K562 (cell line): ENCODE measurements around the gene RSAD1.

Experiments used
- CBX3 ChIP-seq, 2 experiments: IDR thresholded peaks; 1 replicate in 1 of 2; 2 replicates in 1 of 2; pipeline ENCODE4 v1.6.1; 2012; ENCODE audit warnings: inconsistent platforms in 2 of 2, low read length in 2 of 2, borderline replicate concordance in 1 of 2, control low read depth in 1 of 2
- JUND ChIP-seq, 2 experiments: IDR thresholded peaks; 2 replicates in 1 of 2; 3 replicates in 1 of 2; pipeline ENCODE4 v1.6.1; 2011; ENCODE audit warnings: borderline replicate concordance in 2 of 2, low read depth in 2 of 2, low read length in 2 of 2, improper control_type of control experiment in 1 of 2, missing biosample characterization in 1 of 2, missing genetic modification characterization in 1 of 2, missing genetic modification reagents in 1 of 2
- SIX5 ChIP-seq, 2 experiments: IDR thresholded peaks; 2 replicates each; pipeline ENCODE4 v1.6.1; 2011; ENCODE audit warnings: low read length in 2 of 2, borderline replicate concordance in 1 of 2, low read depth in 1 of 2, mild to moderate bottlenecking in 1 of 2, moderate library complexity in 1 of 2; ENCODE audit not compliant: insufficient read depth in 1 of 2

DNA sequence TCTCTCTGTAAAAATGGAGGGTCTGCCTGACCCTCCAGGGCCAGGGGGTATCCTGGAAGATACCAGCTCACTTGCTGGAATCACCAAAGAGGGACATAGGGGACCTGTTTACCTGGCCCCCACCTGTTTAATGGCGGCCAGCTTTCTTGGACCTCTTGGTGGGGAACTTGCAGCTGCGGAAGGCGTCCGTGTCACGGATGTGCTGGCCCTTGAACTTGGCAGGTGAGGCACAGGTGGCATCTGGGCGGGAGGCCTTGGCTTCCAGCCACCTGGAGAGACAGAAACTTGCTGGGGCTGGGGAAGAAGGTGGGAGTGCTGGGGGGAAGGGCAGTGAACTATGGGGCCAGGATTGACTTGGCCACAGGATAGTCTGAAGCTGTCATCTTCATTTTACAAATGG is 13.5 kb upstream of the RSAD1 start:
- no peak for TF ChIP-seq CBX3 (IDR thresholded peaks at IDR 0.05; ENCODE audit: borderline replicate concordance in 1 of 2, low read length in 2 of 2)
- TF ChIP-seq SIX5 (IDR thresholded peaks at IDR 0.05; ENCODE audit: borderline replicate concordance in 1 of 2, insufficient read depth in 1 of 2, low read depth in 1 of 2, low read length in 2 of 2) = no peak
- no peak for TF ChIP-seq JUND (IDR thresholded peaks at IDR 0.05; ENCODE audit: borderline replicate concordance, low read depth, low read length)
- TF ChIP-seq JUND (tag; IDR thresholded peaks at IDR 0.05; ENCODE audit: borderline replicate concordance, low read depth, low read length) = no peak
